A673 (cell line): ENCODE data around the gene IL6R.

Experiments used
- EZH2 ChIP-seq: fragments of 200-600 bp; sonication (generic); IDR thresholded peaks from 2 replicates; pipeline ENCODE4 v1.6.1; 2017; ENCODE audit warnings: borderline replicate concordance, low read depth, mild to moderate bottlenecking, mixed read lengths, antibody characterized with exemption, low read length; ENCODE audit not compliant: poor library complexity, severe bottlenecking
- TF ChIP-seq, protein P1 (sequence below): fragments of 300-800, 200-600 bp; sonication (generic); conservative IDR thresholded peaks from 2 replicates; pipeline ENCODE4 v1.5.1; 2017; ENCODE audit warnings: low read depth, mild to moderate bottlenecking, antibody characterized with exemption, low read length, moderate library complexity, mixed read lengths

DNA sequence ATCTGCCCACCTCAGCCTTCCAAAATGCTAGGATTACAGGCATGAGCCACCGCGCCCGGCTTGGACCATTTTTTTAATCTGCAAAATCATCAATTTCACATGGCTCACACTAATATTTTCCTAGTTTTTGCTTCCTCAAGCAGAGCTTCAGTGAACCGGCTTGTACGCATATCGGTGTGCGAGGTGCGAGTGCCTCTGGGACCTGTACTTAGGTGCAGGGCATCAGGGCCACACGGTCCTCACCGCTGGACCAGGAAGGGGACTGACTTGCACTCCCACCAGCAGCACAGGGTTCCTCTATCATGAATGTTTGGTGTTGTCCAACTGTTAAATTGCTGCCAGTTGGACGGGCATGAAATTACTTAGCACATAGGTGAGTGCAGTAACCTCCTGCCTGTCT lies 112.5 kb downstream of the IL6R start:
- TF ChIP-seq, protein P1, sequence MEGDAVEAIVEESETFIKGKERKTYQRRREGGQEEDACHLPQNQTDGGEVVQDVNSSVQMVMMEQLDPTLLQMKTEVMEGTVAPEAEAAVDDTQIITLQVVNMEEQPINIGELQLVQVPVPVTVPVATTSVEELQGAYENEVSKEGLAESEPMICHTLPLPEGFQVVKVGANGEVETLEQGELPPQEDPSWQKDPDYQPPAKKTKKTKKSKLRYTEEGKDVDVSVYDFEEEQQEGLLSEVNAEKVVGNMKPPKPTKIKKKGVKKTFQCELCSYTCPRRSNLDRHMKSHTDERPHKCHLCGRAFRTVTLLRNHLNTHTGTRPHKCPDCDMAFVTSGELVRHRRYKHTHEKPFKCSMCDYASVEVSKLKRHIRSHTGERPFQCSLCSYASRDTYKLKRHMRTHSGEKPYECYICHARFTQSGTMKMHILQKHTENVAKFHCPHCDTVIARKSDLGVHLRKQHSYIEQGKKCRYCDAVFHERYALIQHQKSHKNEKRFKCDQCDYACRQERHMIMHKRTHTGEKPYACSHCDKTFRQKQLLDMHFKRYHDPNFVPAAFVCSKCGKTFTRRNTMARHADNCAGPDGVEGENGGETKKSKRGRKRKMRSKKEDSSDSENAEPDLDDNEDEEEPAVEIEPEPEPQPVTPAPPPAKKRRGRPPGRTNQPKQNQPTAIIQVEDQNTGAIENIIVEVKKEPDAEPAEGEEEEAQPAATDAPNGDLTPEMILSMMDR, result no peak
- no peak for TF ChIP-seq EZH2
